Astrocyte (in vitro differentiated cells and primary cell): Measurements from ENCODE around the gene PLA2G4F. TPM values are rescaled to one million over a fixed set of nuclear protein-coding genes. Genes with fewer than 3 reads are reported as not detected.
A peak's percentile ranks its signal among the peaks of the same experiment; 100 is the strongest.

Experiments
- DNase-seq: peaks from one replicate; pipeline ENCODE4 v3.0.0-alpha.2; 2010; ENCODE audit warnings: low read depth
- FAIRE-seq: peaks from 2 replicates; lab custom pipeline; 2011; peaks lifted over from hg19 to GRCh38; lab: Jason Lieb, UNC
- H2AFZ ChIP-seq: 2 replicates; pipeline ENCODE4 v1.6.0; 2012; ENCODE audit warnings: low read depth, low read length, inconsistent platforms
- H3K27ac ChIP-seq: 2 replicates; pipeline ENCODE4 v1.5.1; 2011; ENCODE audit warnings: low read depth, low read length, inconsistent platforms
- H3K27me3 ChIP-seq: 2 replicates; pipeline ENCODE4 v1.6.0; 2011; ENCODE audit warnings: low read length, inconsistent platforms; ENCODE audit not compliant: insufficient read depth
- H3K36me3 ChIP-seq: 2 replicates; pipeline ENCODE4 v1.5.1; 2011; ENCODE audit warnings: low read length, inconsistent platforms; ENCODE audit not compliant: insufficient read depth
- H3K4me1 ChIP-seq: 2 replicates; pipeline ENCODE4 v1.5.1; 2011; ENCODE audit warnings: low read length, inconsistent platforms; ENCODE audit not compliant: insufficient read depth
- H3K4me2 ChIP-seq: 2 replicates; pipeline ENCODE4 v1.6.0; 2012; ENCODE audit warnings: low read length, inconsistent platforms
- H3K4me3 ChIP-seq: 2 replicates; pipeline ENCODE4 v1.5.1; 2011; ENCODE audit warnings: low read depth, mild to moderate bottlenecking, low read length, inconsistent platforms; ENCODE audit not compliant: insufficient read depth
- H3K79me2 ChIP-seq: 2 replicates; pipeline ENCODE4 v1.6.0; 2012; ENCODE audit warnings: mild to moderate bottlenecking, low read length, inconsistent platforms; ENCODE audit not compliant: insufficient read depth
- H3K9ac ChIP-seq: 2 replicates; pipeline ENCODE4 v1.6.0; 2012; ENCODE audit warnings: mild to moderate bottlenecking, low read length, inconsistent platforms
- H3K9me3 ChIP-seq: 2 replicates; pipeline ENCODE4 v1.5.1; 2012; ENCODE audit warnings: low read depth, mild to moderate bottlenecking, low read length, inconsistent platforms; ENCODE audit not compliant: insufficient read depth
- H4K20me1 ChIP-seq: 2 replicates; pipeline ENCODE4 v1.6.0; 2012; ENCODE audit warnings: low read length, inconsistent platforms; ENCODE audit not compliant: insufficient read depth
- H3K27ac Mint-ChIP-seq: one replicate; pipeline ENCODE4 v1.8.0; 2021; ENCODE audit warnings: mild to moderate bottlenecking, mixed read lengths; ENCODE audit not compliant: unreplicated experiment
- H3K27me3 Mint-ChIP-seq: one replicate; pipeline ENCODE4 v1.8.0; 2021; ENCODE audit warnings: low read depth, mixed read lengths; ENCODE audit not compliant: unreplicated experiment
- H3K36me3 Mint-ChIP-seq: one replicate; pipeline ENCODE4 v1.8.0; 2021; ENCODE audit warnings: low read depth, mixed read lengths; ENCODE audit not compliant: unreplicated experiment
- H3K4me1 Mint-ChIP-seq: one replicate; pipeline ENCODE4 v1.8.0; 2021; ENCODE audit warnings: low read depth, mixed read lengths; ENCODE audit not compliant: unreplicated experiment
- H3K4me3 Mint-ChIP-seq: one replicate; pipeline ENCODE4 v1.8.0; 2021; ENCODE audit warnings: mild to moderate bottlenecking, moderate library complexity, mixed read lengths; ENCODE audit not compliant: unreplicated experiment
- H3K9me3 Mint-ChIP-seq: one replicate; pipeline ENCODE4 v1.8.0; 2021; ENCODE audit warnings: mild to moderate bottlenecking, mixed read lengths; ENCODE audit not compliant: unreplicated experiment
- EZH2 ChIP-seq: IDR thresholded peaks from 2 replicates; pipeline ENCODE4 v1.6.1; 2012; ENCODE audit warnings: mild to moderate bottlenecking, low read length, inconsistent platforms; ENCODE audit not compliant: insufficient read depth
- total RNA-seq: library from RNA; stranded (reverse); gene quantifications from 2 replicates; pipeline ENCODE4 v1.2.1, GENCODE V29; 2021
- TF ChIP-seq, protein P1 (sequence below): IDR thresholded peaks from 2 replicates; pipeline ENCODE4 v1.5.1; 2011; ENCODE audit warnings: low read depth, mild to moderate bottlenecking, inconsistent platforms, low read length, moderate library complexity; ENCODE audit not compliant: insufficient read depth

PLA2G4F gene
- total RNA-seq, 1 donor from 2014 or later: 0.30 TPM

DNA sequence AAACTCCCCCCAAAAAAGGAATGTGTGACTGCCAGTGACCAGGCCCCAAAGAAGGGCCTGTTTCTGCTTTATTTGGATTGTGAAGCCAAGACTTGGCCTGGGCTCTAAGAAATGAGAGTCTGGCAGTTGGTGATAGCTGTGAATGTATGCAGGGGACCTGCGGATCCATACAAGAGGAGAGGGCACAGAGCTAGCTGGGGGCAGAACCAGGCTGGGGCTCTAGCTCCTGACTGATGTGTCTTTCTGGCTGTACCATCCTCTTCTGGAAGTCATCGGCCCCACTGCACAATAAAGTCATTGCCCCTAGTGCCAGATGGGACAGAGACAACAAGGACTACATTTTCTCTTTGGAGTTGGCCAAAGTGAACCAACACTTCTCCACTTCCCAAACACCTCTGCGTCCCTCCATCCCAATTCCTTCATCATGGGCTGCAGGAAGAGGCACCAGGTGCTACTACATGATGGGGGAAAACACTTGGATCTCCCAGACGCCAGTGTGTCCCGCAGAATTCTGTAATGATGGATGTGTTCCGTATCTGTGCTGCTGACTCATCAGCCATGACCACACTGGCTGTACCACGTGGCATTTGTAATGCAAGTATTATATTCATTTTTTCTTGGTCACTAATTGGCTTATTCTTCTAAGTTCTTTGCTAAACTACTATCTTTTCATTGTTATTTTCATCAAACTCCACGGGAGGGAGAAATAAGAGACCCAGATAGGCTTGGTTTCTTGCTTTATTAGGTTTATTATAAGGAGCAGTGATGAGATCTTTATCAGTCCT lies 1.7 kb upstream of the PLA2G4F start:
- H2AFZ ChIP-seq: no peak overlapping the region
- H3K9ac ChIP-seq: no peak overlapping the region
- no peak overlapping the region for H3K27ac Mint-ChIP-seq
- H3K9me3 Mint-ChIP-seq: no peaks in the 10 kb centered on the region
- peaks cover 12% of the 10 kb centered on the region for H3K4me1 Mint-ChIP-seq
- peak; percentile 29 for FAIRE-seq
- H3K4me2 ChIP-seq: no peak overlapping the region
- DNase-seq: peak; percentile 80
- H4K20me1 ChIP-seq: no peaks in the 10 kb centered on the region
- peaks cover 33% of the 10 kb centered on the region for H3K36me3 ChIP-seq
- peaks cover 20% of the 10 kb centered on the region for H3K36me3 Mint-ChIP-seq
- H3K4me3 Mint-ChIP-seq: no peak overlapping the region
- H3K9me3 ChIP-seq: no peaks in the 10 kb centered on the region
- peak overlapping the region; percentile 3 for H3K27ac ChIP-seq
- TF ChIP-seq, protein P1, sequence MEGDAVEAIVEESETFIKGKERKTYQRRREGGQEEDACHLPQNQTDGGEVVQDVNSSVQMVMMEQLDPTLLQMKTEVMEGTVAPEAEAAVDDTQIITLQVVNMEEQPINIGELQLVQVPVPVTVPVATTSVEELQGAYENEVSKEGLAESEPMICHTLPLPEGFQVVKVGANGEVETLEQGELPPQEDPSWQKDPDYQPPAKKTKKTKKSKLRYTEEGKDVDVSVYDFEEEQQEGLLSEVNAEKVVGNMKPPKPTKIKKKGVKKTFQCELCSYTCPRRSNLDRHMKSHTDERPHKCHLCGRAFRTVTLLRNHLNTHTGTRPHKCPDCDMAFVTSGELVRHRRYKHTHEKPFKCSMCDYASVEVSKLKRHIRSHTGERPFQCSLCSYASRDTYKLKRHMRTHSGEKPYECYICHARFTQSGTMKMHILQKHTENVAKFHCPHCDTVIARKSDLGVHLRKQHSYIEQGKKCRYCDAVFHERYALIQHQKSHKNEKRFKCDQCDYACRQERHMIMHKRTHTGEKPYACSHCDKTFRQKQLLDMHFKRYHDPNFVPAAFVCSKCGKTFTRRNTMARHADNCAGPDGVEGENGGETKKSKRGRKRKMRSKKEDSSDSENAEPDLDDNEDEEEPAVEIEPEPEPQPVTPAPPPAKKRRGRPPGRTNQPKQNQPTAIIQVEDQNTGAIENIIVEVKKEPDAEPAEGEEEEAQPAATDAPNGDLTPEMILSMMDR: no peak
- TF ChIP-seq EZH2: no peak
- H3K4me3 ChIP-seq: no peak overlapping the region
- H3K4me1 ChIP-seq: peaks cover 19% of the 10 kb centered on the region
- no peaks in the 10 kb centered on the region for H3K27me3 ChIP-seq
- H3K27me3 Mint-ChIP-seq: peaks cover 6% of the 10 kb centered on the region
- H3K79me2 ChIP-seq: no peaks in the 10 kb centered on the region

DNA sequence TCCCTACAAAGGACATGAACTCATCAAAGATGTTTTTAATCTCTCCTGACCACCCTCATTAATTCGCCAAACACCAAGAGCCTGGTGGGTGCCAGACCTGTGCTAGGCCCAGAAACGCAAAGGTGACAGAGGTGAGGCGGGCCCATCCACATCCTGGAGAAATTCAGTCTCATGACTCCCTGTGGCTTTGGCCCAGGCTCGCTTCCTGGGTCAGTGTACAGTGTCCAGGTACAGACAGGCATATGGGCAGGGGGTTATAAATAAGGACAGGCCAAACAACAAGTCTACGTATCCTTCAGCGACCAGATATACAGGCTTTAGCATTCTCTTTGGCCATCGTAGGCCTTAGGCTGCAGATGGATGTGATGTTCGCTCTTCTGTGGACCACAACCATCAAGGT lies 945 bp upstream of the PLA2G4F start:
- no peak overlapping the region for H3K4me2 ChIP-seq
- H3K27me3 ChIP-seq: no peaks in the 10 kb centered on the region
- Mint-ChIP-seq H3K4me3 (no peak overlapping the region), H3K4me1 (peaks cover 12% of the 10 kb centered on the region), H3K27ac (no peak overlapping the region), H3K9me3 (no peaks in the 10 kb centered on the region), H3K36me3 (peaks cover 20% of the 10 kb centered on the region), H3K27me3 (peaks cover 6% of the 10 kb centered on the region)
- H4K20me1 ChIP-seq: no peaks in the 10 kb centered on the region
- no peak for FAIRE-seq
- H3K36me3 ChIP-seq: peaks cover 26% of the 10 kb centered on the region
- no peak overlapping the region for H2AFZ ChIP-seq
- TF ChIP-seq, protein P1: no peak
- TF ChIP-seq EZH2: no peak
- H3K9me3 ChIP-seq: no peaks in the 10 kb centered on the region
- H3K9ac ChIP-seq: no peak overlapping the region
- no peaks in the 10 kb centered on the region for H3K79me2 ChIP-seq
- peaks cover 19% of the 10 kb centered on the region for H3K4me1 ChIP-seq
- H3K27ac ChIP-seq: no peak overlapping the region
- DNase-seq: no peak
- H3K4me3 ChIP-seq: no peak overlapping the region
